GF-D8 (cell line): ENCODE measurements around the gene CSTF2.
"Not testable (repeated sequence)": the region's sequence is repeated elsewhere in the genome, so short reads cannot be mapped to it uniquely, and the experiment has no call there.

Experiments used
- DNase-seq: peaks from one replicate; lab custom pipeline; 2025; lab: John Stamatoyannopoulos, UW

CSTF2 gene, protein sequence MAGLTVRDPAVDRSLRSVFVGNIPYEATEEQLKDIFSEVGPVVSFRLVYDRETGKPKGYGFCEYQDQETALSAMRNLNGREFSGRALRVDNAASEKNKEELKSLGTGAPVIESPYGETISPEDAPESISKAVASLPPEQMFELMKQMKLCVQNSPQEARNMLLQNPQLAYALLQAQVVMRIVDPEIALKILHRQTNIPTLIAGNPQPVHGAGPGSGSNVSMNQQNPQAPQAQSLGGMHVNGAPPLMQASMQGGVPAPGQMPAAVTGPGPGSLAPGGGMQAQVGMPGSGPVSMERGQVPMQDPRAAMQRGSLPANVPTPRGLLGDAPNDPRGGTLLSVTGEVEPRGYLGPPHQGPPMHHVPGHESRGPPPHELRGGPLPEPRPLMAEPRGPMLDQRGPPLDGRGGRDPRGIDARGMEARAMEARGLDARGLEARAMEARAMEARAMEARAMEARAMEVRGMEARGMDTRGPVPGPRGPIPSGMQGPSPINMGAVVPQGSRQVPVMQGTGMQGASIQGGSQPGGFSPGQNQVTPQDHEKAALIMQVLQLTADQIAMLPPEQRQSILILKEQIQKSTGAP

GRCh38 chrX:100819837-100820666 is at the start of gene CSTF2:
Gene CSTF2 (plus strand): TSS chrX:100820391. CDS start chrX:100820417, 26 bp downstream.
- DNase-seq, result peak; percentile 67

DNA sequence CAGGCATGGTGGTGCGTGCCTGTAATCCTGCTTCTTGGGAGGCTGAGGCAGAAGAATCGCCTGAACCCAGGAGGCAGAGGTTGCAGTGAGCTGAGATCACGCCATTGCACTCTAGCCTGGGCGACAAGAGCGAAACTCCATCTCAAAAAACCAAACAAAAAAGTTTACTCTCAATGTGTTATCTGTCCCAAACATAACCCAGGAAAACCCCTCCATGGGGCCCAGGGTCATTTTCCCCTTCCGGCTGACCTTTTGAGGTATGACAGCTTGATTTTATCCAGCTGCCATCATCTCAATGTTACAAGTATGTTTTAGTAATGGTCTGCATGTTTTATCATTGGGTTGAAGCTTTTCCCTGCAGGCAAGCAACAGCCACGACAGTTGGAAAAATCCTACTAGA is 23.8 kb upstream of the CSTF2 start:
- DNase-seq, result not testable (repeated sequence)

DNA sequence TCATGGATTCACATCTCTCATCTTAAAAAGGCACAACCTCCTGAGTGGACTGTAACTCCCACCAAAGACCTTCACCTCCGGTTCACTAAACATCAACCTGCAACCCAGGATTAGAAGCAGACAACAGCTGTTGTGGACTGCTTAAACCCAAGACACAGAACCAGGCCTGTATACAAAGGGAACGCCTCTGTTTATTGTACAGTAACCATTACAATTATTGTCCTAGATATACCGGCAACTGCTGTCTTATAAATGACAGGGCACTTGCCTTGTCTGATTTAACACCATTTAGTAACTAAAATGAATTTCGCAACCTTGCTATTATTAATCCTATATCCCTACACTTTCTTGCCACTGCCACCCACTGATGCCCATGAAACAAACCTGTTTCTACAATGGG is 22.8 kb upstream of the CSTF2 start:
- no peak for DNase-seq

GRCh38 chrX:100798484-100799214 is 21.5 kb upstream of the CSTF2 start:
- no peak for DNase-seq

DNA sequence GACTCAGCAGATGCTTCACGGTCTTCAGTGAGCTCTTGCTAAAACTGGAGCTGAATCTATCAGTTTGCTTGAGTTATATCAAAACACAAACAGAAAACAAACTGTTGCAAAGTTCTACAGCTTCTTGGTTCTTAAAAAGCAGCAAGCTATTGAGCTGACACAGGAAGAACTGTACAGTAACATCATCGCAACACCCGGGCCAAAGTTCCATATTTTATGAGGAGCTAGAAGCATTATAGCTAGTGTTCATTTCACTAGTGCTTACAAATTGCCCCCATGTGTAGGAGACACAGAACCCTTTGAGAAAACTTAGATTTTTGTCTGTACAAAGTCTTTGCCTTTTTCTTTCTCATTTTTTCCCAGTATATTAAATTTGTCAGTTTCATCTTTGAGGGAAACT is 17.3 kb upstream of the CSTF2 start:
- DNase-seq, result no peak

DNA sequence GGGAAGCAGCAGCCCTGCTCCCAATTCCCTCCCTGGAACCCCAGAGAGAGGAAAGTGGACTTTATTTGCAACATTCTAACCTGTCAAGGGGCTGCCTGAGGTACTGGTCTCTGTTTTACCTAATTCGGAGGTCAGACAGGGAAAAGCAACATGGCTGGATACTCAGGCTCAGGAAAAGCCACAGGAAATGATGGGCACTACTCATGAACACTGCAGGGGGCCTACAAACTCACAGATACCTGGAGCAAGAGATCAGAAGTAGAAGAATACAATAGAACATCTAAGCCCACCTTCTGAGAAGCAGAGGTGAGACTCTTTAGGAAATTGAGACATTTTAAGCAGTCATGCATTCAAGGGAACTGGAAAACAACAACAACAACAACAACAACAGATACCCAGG is 15.4 kb upstream of the CSTF2 start:
- no peak for DNase-seq

- DNase-seq, result not testable (repeated sequence)
Measured at GRCh38 chrX:100808265-100808664, 11.9 kb upstream of the CSTF2 start.

- DNase-seq, result no peak
Measured at GRCh38 chrX:100812216-100813158, 7.7 kb upstream of the CSTF2 start.

GRCh38 chrX:100817340-100817739 is 2.9 kb upstream of the CSTF2 start:
- DNase-seq, result no peak

- DNase-seq, result no peak
Measured at GRCh38 chrX:100819534-100819836, 706 bp upstream of the CSTF2 start.

- peak; percentile 6 for DNase-seq
Measured at GRCh38 chrX:100829730-100830129, 9.5 kb downstream of the CSTF2 start.

DNA sequence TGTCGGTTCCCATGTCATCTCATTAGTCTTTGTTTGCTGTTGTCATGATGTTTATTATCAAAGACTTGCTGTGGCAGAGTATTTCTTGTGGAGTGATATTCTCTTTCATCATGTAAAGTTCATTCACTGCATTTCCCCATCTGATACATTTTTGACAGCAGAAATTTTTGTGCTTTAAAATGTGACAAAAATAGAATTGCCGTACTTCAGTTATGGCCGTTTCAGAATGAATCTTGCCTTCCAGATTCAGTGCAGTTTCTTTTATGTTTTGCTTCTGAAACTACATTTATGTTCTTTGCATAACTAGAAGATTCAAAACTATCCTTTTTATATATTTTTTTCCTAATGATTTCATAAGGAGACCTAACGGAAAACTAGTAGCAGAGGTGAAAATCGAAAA is 10.0 kb downstream of the CSTF2 start:
- no peak for DNase-seq

DNA sequence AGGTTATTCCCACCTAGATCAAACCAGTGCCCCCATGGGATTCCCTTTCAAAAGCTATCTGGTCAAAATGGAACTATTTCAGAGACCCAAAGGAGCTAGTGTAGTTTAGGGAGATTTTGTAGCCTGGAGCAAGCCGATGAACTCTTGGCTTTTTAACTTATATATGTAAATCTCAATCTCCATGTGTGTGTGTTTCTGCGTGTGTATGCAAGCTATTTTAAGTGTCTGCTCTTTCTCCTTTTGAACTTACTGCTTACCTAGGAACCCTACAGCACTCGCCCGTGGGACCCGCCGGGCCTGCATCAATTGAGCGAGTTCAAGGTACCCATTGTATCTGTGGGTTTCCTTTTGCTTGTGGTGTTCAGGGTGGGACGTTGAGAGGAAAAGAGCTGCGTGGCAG is 10.4 kb downstream of the CSTF2 start:
- no peak for DNase-seq

DNA sequence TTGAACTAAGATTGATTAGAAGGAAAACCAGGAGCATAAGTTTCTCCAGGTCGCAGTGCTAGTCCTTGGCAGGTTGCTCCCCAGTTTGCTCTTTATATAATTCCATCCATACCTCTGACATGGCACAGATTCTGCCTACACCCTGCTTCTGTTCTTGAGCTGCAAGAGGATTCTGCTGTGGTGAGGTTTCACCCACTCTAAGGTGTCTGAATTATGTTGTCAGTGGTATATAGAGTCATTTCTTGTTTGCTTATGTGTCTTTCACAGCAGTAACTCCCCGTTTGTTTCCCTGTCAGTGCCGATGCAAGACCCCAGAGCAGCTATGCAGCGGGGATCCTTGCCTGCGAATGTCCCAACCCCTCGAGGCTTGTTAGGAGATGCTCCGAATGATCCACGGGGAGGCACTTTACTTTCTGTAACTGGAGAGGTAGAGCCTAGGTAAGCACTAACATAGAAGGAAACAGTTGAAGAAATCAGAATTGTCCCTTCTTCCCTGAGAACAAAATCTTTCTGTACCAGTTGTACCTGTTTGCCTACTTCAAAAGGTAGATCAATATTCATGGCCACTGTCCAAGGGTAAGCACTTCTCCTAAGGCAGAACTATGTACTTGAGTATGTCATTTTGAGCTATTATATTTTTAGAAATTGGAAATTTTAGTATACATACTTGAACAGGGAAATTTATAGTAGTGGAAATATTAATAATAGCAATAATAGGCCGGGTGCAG is 11.2 kb downstream of the CSTF2 start:
- no peak for DNase-seq

DNA sequence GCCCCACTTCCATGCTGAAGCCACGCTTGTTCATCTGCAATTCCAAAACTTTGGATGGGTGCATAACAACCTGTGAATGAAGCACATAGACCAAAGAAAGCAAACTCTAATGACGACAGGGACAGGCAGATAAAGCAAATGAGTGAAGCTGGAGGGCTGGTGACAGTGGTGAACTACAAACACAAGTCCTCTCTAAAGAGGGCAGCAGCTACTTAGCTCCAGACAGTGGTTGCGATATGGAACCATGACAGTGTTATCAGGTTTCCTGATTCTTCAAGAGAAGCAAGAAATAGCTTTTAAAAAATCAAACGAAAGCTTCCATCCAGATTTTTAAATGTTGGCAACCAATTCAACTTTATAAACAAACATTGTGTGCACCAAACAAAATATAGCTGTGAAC is 30.1 kb downstream of the CSTF2 start:
- DNase-seq, result no peak

- DNase-seq, result no peak
Measured at GRCh38 chrX:100852810-100853209, 32.6 kb downstream of the CSTF2 start.

GRCh38 chrX:100863326-100863864 is 43.2 kb downstream of the CSTF2 start:
- DNase-seq, result no peak

DNA sequence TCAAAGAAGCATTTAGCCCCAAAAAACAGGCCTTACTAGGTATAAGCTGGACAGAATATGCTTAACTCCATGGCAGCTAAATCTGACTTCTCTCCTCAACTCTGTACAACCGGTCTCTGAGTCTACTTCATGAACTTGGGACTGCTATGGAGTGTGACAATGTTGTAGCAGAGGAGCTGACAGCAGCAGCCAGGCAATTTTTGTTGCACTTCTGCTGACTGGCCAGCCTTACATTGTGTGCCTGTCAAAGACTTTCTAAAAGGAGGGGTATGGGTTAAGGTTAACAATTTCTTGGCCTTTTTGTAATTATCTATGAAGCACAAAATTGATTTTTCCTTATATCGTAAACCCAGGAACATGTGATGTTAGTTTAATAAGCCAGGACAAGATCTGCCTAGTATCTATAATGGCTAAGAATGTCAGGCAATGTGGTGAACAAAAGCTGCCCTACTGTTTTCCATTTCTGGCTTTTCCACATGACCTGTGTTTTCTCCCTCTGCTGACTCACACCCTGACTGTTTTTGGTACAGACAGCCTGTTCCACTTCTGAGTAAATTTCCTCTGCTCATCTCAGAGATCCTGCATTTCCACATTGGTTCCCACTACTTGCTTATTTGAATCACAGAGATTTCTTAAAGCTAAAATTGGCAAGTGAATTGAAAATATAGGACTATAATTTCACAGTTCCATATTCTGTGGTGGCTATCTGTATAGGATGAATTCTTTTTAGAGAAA is 44.6 kb downstream of the CSTF2 start:
- DNase-seq, result no peak

GRCh38 chrX:100868273-100868672 is 48.1 kb downstream of the CSTF2 start:
- DNase-seq, result no peak

DNA sequence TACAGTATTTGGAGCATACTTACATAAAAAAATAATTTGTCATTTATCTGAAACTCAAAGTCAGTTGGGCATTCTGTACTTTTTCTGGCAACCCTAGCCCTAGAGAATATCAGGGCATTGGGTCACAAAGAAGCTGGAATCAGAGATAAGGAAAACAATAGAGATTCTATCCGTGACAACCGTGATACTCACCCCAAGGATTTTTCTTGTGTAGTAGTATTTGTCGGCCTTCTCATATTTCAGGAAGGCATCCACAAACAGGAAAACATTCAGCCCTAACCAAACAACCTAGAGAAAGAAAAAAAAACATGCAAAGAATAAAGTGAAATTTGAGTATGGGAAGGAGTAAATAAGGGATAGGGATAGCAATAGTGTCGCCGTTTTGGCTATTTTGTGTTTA is 50.3 kb downstream of the CSTF2 start:
- DNase-seq, result no peak
